Activated naive CD4-positive, alpha-beta T cell treated with anti-CD3 and anti-CD28 coated beads, Interleukin-2, amount 10 ng/mL, durations not matched to agents 7 days and 5 days (primary cell): Measurements from ENCODE around the gene EPS15.
"Not testable (repeated sequence)": the region's sequence is repeated elsewhere in the genome, so short reads cannot be mapped to it uniquely, and the experiment has no call there.

ENCODE experiments used
- CTCF ChIA-PET: fragments of 350-600 bp; sonication (Branson Sonifier 250); formaldehyde crosslinking; loops from one replicate; lab custom pipeline; 2021; ENCODE audit warnings: antibody characterized with exemption; lab: Charles Lee
- DNase-seq: peaks from one replicate; pipeline ENCODE4 v3.0.0-alpha.2; 2020
- H3K27ac Mint-ChIP-seq: one replicate; pipeline ENCODE4 v1.8.0; 2021; ENCODE audit warnings: mild to moderate bottlenecking, moderate library complexity, mixed read lengths
- H3K27me3 Mint-ChIP-seq: one replicate; pipeline ENCODE4 v1.8.0; 2021; ENCODE audit warnings: mild to moderate bottlenecking, mixed read lengths
- H3K36me3 Mint-ChIP-seq: one replicate; pipeline ENCODE4 v1.8.0; 2021; ENCODE audit warnings: mixed read lengths
- H3K4me1 Mint-ChIP-seq: one replicate; pipeline ENCODE4 v1.8.0; 2021; ENCODE audit warnings: mixed read lengths
- H3K4me3 Mint-ChIP-seq: one replicate; pipeline ENCODE4 v1.8.0; 2021; ENCODE audit warnings: mild to moderate bottlenecking, moderate library complexity, mixed read lengths
- H3K9me3 Mint-ChIP-seq: one replicate; pipeline ENCODE4 v1.8.0; 2021; ENCODE audit warnings: mixed read lengths

The EPS15 gene

DNA sequence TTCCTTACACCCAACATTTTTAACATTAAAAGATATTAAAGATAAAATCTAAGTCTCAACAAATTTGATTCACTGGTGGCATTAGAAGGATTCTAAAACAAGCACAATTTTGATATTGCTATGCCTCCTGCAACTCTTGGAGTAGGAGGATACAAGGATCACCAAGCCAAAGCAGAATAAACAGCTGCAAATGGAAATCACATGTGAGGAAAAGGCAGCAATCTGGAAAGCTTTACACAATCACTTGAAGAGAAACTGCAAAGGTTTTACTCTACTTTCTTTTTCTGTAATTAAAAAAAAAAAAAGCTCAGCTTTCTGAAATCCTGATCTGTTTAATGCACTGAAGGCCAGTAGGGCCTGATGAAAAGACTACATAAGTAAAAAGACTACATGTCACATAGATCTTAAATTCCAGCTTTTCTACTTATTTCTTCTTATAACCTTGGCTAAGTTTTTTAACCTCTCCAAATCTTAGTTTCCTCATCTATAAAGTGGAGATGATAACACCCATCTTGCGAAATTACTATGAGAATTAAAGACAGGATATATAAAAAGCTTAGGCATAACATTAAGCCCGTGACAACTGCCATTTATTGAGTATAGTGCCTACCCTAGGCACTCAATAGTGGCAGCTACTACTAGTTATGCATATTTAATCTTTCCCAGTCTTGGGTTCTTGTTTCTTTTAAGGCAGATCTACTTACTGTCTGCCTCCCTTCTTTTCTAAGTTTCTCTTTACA is 73.5 kb downstream of the EPS15 start:
- no peaks in the 10 kb centered on the region for H3K27me3 Mint-ChIP-seq
- DNase-seq: no peak
- peaks cover 46% of the 10 kb centered on the region for H3K36me3 Mint-ChIP-seq
- CTCF ChIA-PET: interaction anchor here (0.8 to 1.2 kb wide), 2 partner anchors 50 to 149 kb away, joined by 3 read pairs; no protein-coding TSS in a partner anchor
- H3K9me3 Mint-ChIP-seq: no peaks in the 10 kb centered on the region
- H3K4me1 Mint-ChIP-seq: peaks cover 4% of the 10 kb centered on the region
- no peak overlapping the region for H3K4me3 Mint-ChIP-seq
- H3K27ac Mint-ChIP-seq: no peak overlapping the region

DNA sequence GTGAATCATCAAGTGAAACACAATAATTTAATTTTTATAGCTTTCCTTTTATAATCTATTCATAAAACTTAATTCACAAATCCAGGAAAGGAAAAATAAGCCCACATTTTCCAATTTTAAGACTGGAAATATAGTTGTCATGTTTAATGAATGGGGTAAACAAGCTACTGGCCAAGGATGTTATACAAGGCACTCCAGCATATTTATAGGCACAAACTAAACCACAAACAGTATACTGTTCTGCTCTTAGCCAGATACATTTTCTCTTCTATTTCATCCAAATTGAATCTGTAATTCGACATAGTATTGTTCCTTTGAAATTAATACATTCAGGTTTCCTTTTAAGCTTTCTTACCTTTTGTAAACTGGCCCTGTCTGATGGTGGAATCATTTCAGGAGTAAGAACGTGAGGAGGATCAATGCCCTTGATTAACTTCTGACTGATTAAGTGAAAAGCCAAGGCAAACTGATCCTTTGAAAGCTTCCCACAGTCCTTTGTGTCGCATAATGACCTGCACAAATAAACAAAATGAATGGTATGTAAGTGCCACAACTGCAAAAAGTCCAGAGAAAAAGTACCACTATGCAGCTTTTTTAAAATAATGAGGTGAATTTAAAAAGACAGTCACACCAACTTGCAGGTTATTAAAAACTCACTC is 74.4 kb downstream of the EPS15 start:
- peaks cover 43% of the 10 kb centered on the region for H3K36me3 Mint-ChIP-seq
- H3K27ac Mint-ChIP-seq: peak overlapping the region; percentile 26
- no peak overlapping the region for H3K4me3 Mint-ChIP-seq
- H3K4me1 Mint-ChIP-seq: peaks cover 4% of the 10 kb centered on the region
- no peaks in the 10 kb centered on the region for H3K27me3 Mint-ChIP-seq
- no peaks in the 10 kb centered on the region for H3K9me3 Mint-ChIP-seq
- CTCF ChIA-PET: interaction anchor here (0.8 to 1.2 kb wide), 2 partner anchors 49 to 148 kb away, joined by 3 read pairs; no protein-coding TSS in a partner anchor
- DNase-seq: no peak

DNA sequence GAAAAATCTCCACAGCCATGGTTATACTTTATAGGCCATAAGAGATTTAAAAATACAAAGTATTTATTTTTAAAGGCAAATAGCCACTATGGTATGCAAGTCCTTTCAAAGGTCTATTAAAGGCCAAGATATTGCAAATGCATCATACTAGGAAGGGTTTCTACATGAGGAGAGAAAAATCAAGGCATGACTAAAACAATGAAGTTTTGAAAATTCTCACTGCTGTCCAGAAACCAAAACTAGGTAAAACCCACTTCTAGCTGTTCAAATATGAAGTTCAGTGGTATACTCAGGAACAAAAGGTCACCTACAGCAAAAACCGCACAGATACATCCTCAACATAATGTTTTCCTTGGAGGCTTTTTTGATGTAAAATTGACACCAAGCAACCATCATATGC is 75.0 kb downstream of the EPS15 start:
- Mint-ChIP-seq H3K36me3 (peaks cover 42% of the 10 kb centered on the region), H3K27ac (no peak overlapping the region), H3K27me3 (no peaks in the 10 kb centered on the region), H3K9me3 (no peaks in the 10 kb centered on the region), H3K4me1 (peaks cover 7% of the 10 kb centered on the region), H3K4me3 (no peak overlapping the region)
- CTCF ChIA-PET: no interaction called here
- no peak for DNase-seq

DNA sequence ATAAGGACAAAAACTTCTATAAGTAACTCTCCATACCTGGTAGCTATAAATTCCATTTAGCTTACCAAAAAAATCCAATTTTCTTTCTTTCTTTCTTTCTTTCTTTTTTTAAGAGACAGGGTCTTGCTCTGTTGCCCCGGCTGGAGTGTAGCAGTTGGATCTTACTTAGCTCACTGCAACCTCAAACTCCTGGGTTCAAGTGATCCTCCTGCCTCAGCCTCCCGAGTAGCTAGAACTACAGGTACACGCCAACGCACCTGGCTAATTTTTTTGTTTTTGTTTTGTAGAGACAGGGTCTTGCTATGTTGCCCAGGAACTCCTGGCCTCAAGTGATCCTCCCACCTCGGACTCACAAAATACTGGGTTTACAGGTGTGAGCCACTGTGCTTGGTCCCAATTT is 75.5 kb downstream of the EPS15 start:
- Mint-ChIP-seq H3K36me3 (peaks cover 42% of the 10 kb centered on the region), H3K4me3 (no peak overlapping the region), H3K4me1 (peaks cover 13% of the 10 kb centered on the region), H3K9me3 (no peaks in the 10 kb centered on the region), H3K27ac (no peak overlapping the region), H3K27me3 (no peaks in the 10 kb centered on the region)
- CTCF ChIA-PET: no interaction called here
- no peak for DNase-seq

DNA sequence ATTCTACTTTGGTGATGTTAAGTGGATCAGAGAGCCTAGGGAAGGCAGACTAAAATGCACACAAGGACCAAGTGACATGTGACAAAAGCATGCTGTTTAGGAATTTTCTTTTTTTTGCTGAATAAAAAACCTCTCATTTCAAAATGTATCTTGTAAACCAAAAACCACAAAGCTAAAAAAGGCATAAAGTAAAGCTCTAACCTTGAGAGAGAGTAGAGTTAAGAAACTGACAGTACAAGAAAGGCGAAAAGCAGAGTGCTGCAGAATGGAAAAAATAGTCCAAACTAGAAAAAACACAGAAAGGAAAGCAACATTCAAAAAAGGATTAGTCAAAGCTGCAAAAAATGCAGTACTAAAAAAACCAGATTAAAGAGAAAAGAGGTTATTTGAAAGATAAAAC is 76.5 kb downstream of the EPS15 start:
- Mint-ChIP-seq H3K4me1 (peaks cover 13% of the 10 kb centered on the region), H3K27me3 (no peaks in the 10 kb centered on the region), H3K36me3 (peaks cover 39% of the 10 kb centered on the region), H3K4me3 (no peak overlapping the region), H3K9me3 (no peaks in the 10 kb centered on the region), H3K27ac (no peak overlapping the region)
- CTCF ChIA-PET: no interaction called here
- no peak for DNase-seq

DNA sequence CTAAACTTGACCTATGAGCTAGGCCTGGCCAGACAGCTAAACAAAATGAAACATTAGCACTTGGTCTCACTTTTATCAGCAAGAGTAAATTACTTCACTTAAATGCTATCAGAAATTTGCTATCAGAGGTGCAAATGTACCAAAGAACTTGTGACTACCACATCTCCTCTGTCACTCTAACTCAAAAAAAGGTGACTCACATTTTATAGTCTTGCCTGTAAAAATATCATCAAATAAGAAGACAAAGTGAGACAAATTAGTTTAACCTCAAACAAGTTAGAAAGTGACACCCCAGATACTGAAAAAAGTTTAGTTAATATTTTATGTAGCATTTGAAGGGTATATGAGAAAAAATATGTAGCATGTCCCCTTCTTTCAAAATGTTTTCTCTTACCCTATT is 76.9 kb downstream of the EPS15 start:
- H3K27me3 Mint-ChIP-seq: no peaks in the 10 kb centered on the region
- H3K4me1 Mint-ChIP-seq: peaks cover 13% of the 10 kb centered on the region
- H3K27ac Mint-ChIP-seq: no peak overlapping the region
- H3K9me3 Mint-ChIP-seq: no peaks in the 10 kb centered on the region
- H3K4me3 Mint-ChIP-seq: no peak overlapping the region
- DNase-seq: no peak
- H3K36me3 Mint-ChIP-seq: peaks cover 36% of the 10 kb centered on the region
- CTCF ChIA-PET: no interaction called here

DNA sequence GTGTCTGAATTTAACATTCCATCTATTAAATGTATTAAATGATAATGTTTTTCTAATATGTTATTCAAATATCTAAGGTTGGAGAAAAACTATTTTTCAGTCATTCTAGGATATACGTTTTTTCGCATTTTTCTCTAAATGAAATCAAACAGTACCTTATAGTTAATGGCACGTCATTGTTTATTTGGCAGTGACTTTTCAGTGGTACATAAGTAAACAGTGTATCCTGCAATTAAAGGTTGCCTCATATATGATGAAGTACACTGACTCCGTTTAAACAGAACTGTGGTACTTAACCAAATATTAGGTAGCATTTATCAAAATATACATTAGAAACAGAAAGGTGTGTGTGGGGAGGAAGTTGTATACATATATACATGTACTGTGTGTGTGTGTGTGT is 79.2 kb downstream of the EPS15 start:
- Mint-ChIP-seq H3K9me3 (no peaks in the 10 kb centered on the region), H3K36me3 (peaks cover 34% of the 10 kb centered on the region), H3K4me3 (no peak overlapping the region), H3K27me3 (no peaks in the 10 kb centered on the region), H3K27ac (no peak overlapping the region), H3K4me1 (peaks cover 13% of the 10 kb centered on the region)
- DNase-seq: no peak
- CTCF ChIA-PET: no interaction called here

DNA sequence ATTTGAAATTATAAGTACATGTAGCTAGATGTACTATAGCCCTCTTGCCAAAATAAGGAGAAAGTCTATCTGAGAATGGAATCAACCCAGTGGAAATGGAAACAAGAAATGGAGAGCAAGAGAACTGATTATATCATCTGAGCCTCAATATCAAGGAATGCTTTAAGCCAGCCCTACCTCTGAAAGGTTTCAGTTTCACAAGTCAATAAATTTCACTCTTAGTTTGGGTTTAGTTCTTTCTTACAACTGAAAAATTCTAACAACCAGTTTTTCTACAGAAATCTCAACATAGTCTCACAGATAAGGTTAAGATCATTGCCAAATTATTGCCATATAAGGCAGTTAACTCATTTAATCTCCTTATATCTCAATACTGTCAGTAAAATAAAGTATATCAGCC is 80.0 kb downstream of the EPS15 start:
- peaks cover 22% of the 10 kb centered on the region for H3K4me1 Mint-ChIP-seq
- CTCF ChIA-PET: no interaction called here
- no peaks in the 10 kb centered on the region for H3K27me3 Mint-ChIP-seq
- no peak overlapping the region for H3K4me3 Mint-ChIP-seq
- H3K9me3 Mint-ChIP-seq: no peaks in the 10 kb centered on the region
- peaks cover 33% of the 10 kb centered on the region for H3K36me3 Mint-ChIP-seq
- no peak for DNase-seq
- H3K27ac Mint-ChIP-seq: no peak overlapping the region

DNA sequence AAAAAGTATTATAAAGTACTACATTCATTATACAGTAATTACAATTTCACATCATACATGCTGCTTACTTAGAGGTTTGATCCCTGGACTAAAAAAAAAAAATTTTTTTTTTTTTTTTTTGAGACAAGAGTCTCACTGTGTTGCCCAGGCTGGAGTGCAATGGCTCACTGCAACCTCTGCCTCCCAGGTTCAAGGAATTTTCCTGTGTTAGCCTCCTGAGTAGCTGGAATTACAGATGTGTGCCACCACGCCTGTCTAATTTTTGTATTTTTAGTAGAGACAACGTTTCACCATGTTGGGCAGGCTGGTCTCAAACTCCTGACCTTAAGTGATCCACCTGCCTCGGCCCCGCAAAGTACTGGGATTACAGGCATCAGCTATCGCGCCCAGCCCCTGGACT is 81.7 kb downstream of the EPS15 start:
- H3K27me3 Mint-ChIP-seq, CTCF ChIA-PET, DNase-seq, H3K9me3 Mint-ChIP-seq, H3K27ac Mint-ChIP-seq, H3K4me3 Mint-ChIP-seq: not testable (repeated sequence)
- peaks cover 34% of the 10 kb centered on the region for H3K36me3 Mint-ChIP-seq
- H3K4me1 Mint-ChIP-seq: peaks cover 28% of the 10 kb centered on the region

DNA sequence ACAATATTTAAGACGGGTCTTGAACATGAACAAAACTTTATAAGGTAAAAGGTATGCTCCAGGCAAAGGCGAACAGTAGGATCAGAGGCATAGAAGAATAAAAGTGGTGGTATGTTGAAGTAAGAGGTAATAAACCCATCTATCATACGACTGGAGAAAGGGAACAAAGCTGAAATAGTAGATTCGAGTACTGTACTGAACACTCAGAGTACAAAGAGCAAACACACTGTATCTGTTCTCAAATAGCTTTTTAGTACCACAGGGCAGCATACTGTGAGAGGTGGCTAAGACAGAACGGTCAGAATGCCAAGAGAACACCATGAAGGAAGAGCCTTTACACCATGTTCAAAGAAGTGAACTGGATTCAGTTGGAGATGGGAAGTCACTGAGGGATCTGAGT is 83.2 kb downstream of the EPS15 start:
- Mint-ChIP-seq H3K9me3 (no peaks in the 10 kb centered on the region), H3K36me3 (peaks cover 29% of the 10 kb centered on the region), H3K27ac (peak overlapping the region; percentile 26), H3K4me1 (peaks cover 27% of the 10 kb centered on the region), H3K27me3 (no peaks in the 10 kb centered on the region), H3K4me3 (no peak overlapping the region)
- CTCF ChIA-PET: no interaction called here
- no peak for DNase-seq

DNA sequence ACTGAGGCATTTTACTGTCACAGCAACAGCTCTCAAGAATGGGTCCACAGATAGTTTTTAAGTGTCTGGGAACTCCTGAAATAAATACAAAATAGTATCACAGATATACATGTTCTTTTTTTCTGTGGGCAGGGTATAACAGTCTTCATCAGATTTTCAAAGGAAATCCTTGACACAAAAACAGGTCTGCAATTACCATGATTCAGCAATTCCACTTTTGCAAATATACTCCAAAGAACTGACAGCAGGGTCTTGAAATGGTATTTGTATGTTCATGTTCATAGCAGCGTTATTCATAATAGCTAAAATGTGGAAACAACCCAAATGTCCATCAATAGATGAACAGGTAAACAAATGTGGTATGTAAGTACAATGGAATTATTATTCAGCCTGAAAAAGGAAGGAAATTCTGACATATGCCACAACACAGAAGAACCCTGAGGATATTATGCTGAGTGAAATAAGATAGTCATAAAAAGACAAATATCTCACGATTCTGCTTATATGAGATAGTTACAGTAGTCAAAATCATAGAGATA is 85.0 kb downstream of the EPS15 start:
- no peaks in the 10 kb centered on the region for H3K27me3 Mint-ChIP-seq
- CTCF ChIA-PET: no interaction called here

DNA sequence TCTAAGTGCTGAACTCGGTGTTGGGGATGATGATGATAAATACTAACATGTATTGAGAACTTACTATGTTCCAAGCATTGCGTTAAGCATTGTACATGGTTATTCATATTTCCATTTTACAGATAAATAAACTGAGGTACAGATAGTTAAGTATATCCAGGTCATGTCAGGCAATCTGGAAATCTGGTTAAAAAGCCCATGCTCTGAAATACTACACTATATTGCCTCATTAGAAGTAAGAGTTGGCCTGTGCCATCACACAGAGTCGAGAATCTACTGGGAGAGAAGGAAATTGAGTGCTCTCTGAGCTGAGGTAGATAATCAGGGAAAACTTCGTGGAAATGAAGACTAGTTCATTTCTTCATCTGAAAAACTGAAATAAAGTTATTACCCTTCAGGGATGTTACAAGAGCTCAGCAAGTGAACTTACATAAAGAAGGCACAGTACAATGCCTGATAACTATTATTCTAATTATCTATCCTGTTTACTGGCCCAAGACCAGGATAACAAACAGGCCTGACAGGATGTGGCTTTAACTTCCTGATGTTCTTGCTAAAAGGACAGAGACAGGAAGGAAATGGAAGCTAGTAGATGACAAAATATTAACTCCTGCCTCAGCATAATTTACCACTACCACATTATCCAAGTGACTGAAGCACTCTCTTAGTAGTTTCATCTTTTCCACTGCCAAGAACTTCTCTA is 85.6 kb downstream of the EPS15 start:
- no peak for DNase-seq
- CTCF ChIA-PET: interaction anchor here (1.0 kb wide), 1 partner anchor 137 kb away, joined by 7 read pairs; no protein-coding TSS in a partner anchor
- peak overlapping the region; percentile 29 for H3K27ac Mint-ChIP-seq
- H3K27me3 Mint-ChIP-seq: no peaks in the 10 kb centered on the region
- no peaks in the 10 kb centered on the region for H3K9me3 Mint-ChIP-seq
- no peak overlapping the region for H3K4me3 Mint-ChIP-seq
- H3K36me3 Mint-ChIP-seq: peaks cover 31% of the 10 kb centered on the region
- peaks cover 31% of the 10 kb centered on the region for H3K4me1 Mint-ChIP-seq

More for the DNA sequence above, 85.0 kb downstream of the EPS15 start:
- peaks cover 37% of the 10 kb centered on the region for H3K4me1 Mint-ChIP-seq
- peak overlapping the region; percentile 29 for H3K27ac Mint-ChIP-seq
- peaks cover 32% of the 10 kb centered on the region for H3K36me3 Mint-ChIP-seq
- H3K4me3 Mint-ChIP-seq: no peak overlapping the region
- H3K9me3 Mint-ChIP-seq: no peaks in the 10 kb centered on the region
- no peak for DNase-seq

DNA sequence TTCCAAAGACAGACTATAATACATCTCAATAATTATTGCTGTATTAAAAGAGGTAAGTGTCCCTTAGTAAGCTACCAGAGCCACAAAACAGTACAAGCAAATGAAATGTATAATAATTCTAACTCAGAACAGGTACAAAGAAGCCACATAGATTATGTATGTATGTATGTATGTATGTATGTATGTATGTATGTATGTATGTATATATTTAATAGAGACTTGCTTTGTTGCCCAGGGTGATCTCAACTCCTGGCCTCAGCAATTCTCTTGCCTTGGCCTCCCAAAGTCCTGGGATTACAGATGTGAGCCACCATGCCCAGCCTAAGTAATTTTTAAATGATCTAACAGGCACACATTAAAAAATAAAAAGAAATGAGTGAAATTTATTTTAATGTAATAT is 86.9 kb downstream of the EPS15 start:
- no peak overlapping the region for H3K4me3 Mint-ChIP-seq

DNA sequence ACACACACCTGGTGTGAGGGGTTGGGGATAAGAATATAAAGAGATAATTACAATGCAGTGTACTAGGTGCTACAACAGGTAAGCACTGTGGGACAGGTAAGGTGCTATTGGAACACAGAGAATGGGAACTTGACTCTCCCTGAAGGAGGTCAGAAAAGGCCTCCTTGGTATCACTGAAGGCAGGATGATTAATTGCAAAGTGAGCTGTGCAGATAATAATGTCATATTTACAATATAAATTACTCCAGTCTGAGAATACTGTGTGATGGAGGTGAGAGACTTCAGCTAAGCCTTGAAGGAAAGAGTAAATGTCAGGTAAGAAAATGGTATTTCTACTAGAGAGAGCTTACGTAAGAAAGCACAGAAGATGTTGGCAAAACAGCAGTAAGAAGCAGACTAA is 91.6 kb downstream of the EPS15 start:
- CTCF ChIA-PET: no interaction called here
- Mint-ChIP-seq H3K4me3 (no peak overlapping the region), H3K9me3 (no peaks in the 10 kb centered on the region), H3K4me1 (peaks cover 13% of the 10 kb centered on the region), H3K27ac (no peak overlapping the region), H3K36me3 (peaks cover 31% of the 10 kb centered on the region), H3K27me3 (no peaks in the 10 kb centered on the region)
- DNase-seq: no peak

More for the DNA sequence above, 86.9 kb downstream of the EPS15 start:
- Mint-ChIP-seq H3K4me1 (peaks cover 31% of the 10 kb centered on the region), H3K27me3 (no peaks in the 10 kb centered on the region), H3K27ac (no peak overlapping the region), H3K9me3 (no peaks in the 10 kb centered on the region), H3K36me3 (peaks cover 41% of the 10 kb centered on the region)
- CTCF ChIA-PET: no interaction called here
- no peak for DNase-seq
